Trophoblast cell (in vitro differentiated cells and primary cell): ENCODE data around the gene XYLB.
"Not testable (repeated sequence)": the region's sequence is repeated elsewhere in the genome, so short reads cannot be mapped to it uniquely, and the experiment has no call there.

Source experiments
- DNase-seq, 2 donors: peaks; one replicate each; pipeline ENCODE4 v3.0.0-alpha.2; 2016
- H2AFZ ChIP-seq: 2 replicates; pipeline ENCODE4 v1.6.1; 2013; ENCODE audit warnings: low read length, moderate library complexity, mild to moderate bottlenecking; ENCODE audit not compliant: insufficient read depth, poor library complexity
- H2AK5ac ChIP-seq: 2 replicates; pipeline ENCODE4 v1.6.1; 2013; ENCODE audit warnings: mild to moderate bottlenecking, low read length
- H2BK120ac ChIP-seq: 2 replicates; pipeline ENCODE4 v1.6.1; 2013; ENCODE audit warnings: low read length, mild to moderate bottlenecking, moderate library complexity; ENCODE audit not compliant: insufficient read depth, poor library complexity
- H2BK12ac ChIP-seq: 2 replicates; pipeline ENCODE4 v1.6.1; 2013; ENCODE audit warnings: mild to moderate bottlenecking, low read length, moderate library complexity
- H2BK5ac ChIP-seq: 2 replicates; pipeline ENCODE4 v1.6.1; 2013; ENCODE audit warnings: low read length, low read depth, moderate library complexity, mild to moderate bottlenecking; ENCODE audit not compliant: poor library complexity
- H3K14ac ChIP-seq: 2 replicates; pipeline ENCODE4 v1.6.1; 2013; ENCODE audit warnings: mild to moderate bottlenecking, low read length
- H3K18ac ChIP-seq: 2 replicates; pipeline ENCODE4 v1.6.1; 2013; ENCODE audit warnings: mild to moderate bottlenecking, low read length
- H3K23ac ChIP-seq: 2 replicates; pipeline ENCODE4 v1.6.1; 2013; ENCODE audit warnings: low read length
- H3K27ac ChIP-seq: 2 replicates; pipeline ENCODE4 v1.5.1; 2013; ENCODE audit warnings: low read depth, mild to moderate bottlenecking, inconsistent platforms, low read length, moderate library complexity
- H3K27me3 ChIP-seq: 2 replicates; pipeline ENCODE4 v1.6.1; 2013; ENCODE audit warnings: inconsistent platforms, mild to moderate bottlenecking, low read length, moderate library complexity; ENCODE audit not compliant: insufficient read depth
- H3K36me3 ChIP-seq, 2 experiments: 1 replicate in 1 of 2; 2 replicates in 1 of 2; pipeline ENCODE4 v1.6.1; 2013; ENCODE audit warnings: low read length in 2 of 2, mild to moderate bottlenecking in 2 of 2, moderate library complexity in 1 of 2; ENCODE audit not compliant: insufficient read depth in 2 of 2, control insufficient read depth in 1 of 2
- H3K4ac ChIP-seq: 2 replicates; pipeline ENCODE4 v1.6.1; 2013; ENCODE audit warnings: low read depth, mild to moderate bottlenecking, low read length, moderate library complexity
- H3K4me1 ChIP-seq, 2 experiments: 1 replicate in 1 of 2; 2 replicates in 1 of 2; pipeline ENCODE4 v1.6.1; 2013; ENCODE audit warnings: low read length in 2 of 2, mild to moderate bottlenecking in 2 of 2, moderate library complexity in 1 of 2; ENCODE audit not compliant: insufficient read depth in 2 of 2, control insufficient read depth in 1 of 2
- H3K4me2 ChIP-seq: 2 replicates; pipeline ENCODE4 v1.6.1; 2013; ENCODE audit warnings: inconsistent platforms, mild to moderate bottlenecking, low read length, moderate library complexity
- H3K4me3 ChIP-seq: 2 replicates; pipeline ENCODE4 v1.5.1; 2013; ENCODE audit warnings: mild to moderate bottlenecking, low read depth, low read length, inconsistent platforms
- H3K79me1 ChIP-seq: one replicate; pipeline ENCODE4 v1.6.1; 2013; ENCODE audit warnings: low read length
- H3K79me2 ChIP-seq: 2 replicates; pipeline ENCODE4 v1.6.1; 2013; ENCODE audit warnings: low read length, mild to moderate bottlenecking; ENCODE audit not compliant: control insufficient read depth, insufficient read depth, poor library complexity
- H3K9ac ChIP-seq: 2 replicates; pipeline ENCODE4 v1.6.1; 2013; ENCODE audit warnings: mild to moderate bottlenecking, low read length
- H3K9me3 ChIP-seq: 2 replicates; pipeline ENCODE4 v1.6.1; 2013; ENCODE audit warnings: low read depth, mild to moderate bottlenecking, control low read depth, inconsistent platforms, low read length; ENCODE audit not compliant: insufficient read depth
- H4K12ac ChIP-seq: 2 replicates; pipeline ENCODE4 v1.6.1; 2013; ENCODE audit warnings: low read depth, mild to moderate bottlenecking, low read length, moderate library complexity
- H4K8ac ChIP-seq: 2 replicates; pipeline ENCODE4 v1.6.1; 2013; ENCODE audit warnings: low read depth, mild to moderate bottlenecking, low read length, moderate library complexity
- H4K91ac ChIP-seq: one replicate; pipeline ENCODE4 v1.6.1; 2013; ENCODE audit warnings: low read depth, mild to moderate bottlenecking, low read length, moderate library complexity
- WGBS: extraction: QIAGEN DNeasy Blood & Tissue Kit; methylation state at CpG from one replicate; pipeline ENCODE4 v1.1.7; 2013; ENCODE audit warnings: missing lambda C conversion rate; ENCODE audit not compliant: insufficient read length, insufficient coverage; ENCODE audit errors: extremely low coverage; 5-methylcytosine and 5-hydroxymethylcytosine counted together

XYLB gene

DNA sequence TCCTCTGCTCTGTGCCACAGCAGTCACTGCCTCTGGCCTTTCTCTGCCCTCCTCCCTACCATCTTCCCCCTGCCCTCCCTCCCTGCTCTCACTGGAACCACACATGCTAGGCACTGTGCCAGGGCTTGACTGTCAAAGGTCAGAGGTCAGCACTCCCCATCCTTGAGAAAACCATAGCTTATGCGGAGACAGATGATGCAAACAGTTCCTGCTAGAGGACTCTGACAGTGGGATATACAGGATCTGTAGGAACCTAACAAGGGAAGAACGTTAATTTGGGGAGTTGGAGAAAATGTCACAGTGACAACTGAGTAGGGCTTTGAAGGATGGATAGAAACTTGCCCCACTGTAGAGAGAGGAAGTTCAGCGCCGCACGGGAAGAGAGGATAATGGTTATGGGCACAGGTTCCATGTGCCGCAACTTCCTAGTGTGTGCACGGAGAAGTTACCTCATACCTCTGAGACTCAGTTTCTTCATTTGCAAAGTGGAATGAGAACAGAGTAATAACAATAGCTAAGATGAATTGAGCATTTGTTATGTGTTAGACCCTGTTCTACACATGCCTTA is 29.3 kb upstream of the XYLB start:
- Histone ChIP-seq H3K18ac (no peak overlapping the region), H4K8ac (no peak overlapping the region), H3K4ac (no peak overlapping the region), H3K23ac (no peak overlapping the region), H3K36me3 (no peaks in the 10 kb centered on the region), H3K27ac (no peak overlapping the region), H3K4me3 (no peak overlapping the region), H3K9ac (no peak overlapping the region), H2AFZ (no peak overlapping the region), H3K14ac (no peak overlapping the region), H3K79me2 (no peaks in the 10 kb centered on the region), H3K79me1 (no peaks in the 10 kb centered on the region), H2BK5ac (no peak overlapping the region), H3K4me1 (peaks cover 0 to 6% of the 10 kb centered on the region in 2 experiments), H2BK120ac (no peak overlapping the region), H4K91ac (no peak overlapping the region), H2AK5ac (no peak overlapping the region), H3K9me3 (peaks cover 4% of the 10 kb centered on the region), H3K27me3 (no peaks in the 10 kb centered on the region), H4K12ac (no peak overlapping the region), H2BK12ac (no peak overlapping the region), H3K4me2 (no peak overlapping the region)
- no CpG with 5 or more reads among the region's 7 CpGs for WGBS
- no peak for DNase-seq

DNA sequence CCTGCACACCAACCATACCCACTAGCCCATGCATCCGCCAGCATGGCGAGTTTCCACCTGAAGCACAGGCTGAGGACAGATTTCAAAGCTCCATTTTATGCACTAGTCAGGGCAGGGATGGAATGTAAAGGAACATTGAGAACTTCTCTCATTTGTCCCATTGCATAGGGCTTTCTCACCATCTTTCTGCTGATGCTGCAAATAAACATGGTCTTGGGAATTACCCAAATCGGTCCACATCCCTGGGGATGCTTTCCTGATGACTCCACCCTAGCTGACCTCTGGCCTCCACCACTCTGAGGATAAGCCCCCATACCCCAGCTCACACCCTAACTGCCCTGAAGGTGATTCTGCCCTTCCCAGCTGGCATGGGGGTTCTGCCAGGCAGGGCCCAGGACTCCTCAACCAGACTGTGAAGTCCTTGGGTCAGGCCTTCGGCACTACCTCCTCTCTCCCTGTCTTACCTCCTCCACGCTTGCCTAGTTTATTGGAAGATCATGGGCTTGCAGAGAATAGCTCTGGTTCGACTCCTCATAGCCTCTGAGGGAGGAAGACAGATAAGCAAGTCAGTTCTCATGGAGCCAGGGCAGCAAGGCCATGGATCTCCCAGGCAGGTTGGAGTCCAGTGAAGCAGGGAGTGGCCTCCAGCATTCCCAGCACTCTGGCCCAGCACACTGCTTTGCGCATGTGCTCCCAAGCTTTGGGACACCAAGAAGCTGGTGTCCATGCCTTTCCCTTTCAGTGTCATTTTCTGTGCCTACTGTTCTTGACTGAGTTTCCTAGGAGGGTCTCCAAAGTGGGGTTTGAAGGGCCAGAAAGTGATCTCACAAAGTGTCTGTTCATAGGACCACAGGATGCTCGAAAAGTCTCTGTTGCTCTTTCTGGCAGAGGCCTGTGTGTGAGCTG is 27.6 kb upstream of the XYLB start:
- Histone ChIP-seq H3K9me3 (peaks cover 4% of the 10 kb centered on the region), H4K91ac (no peak overlapping the region), H2AK5ac (no peak overlapping the region), H3K4me2 (no peak overlapping the region), H4K8ac (no peak overlapping the region), H3K4ac (no peak overlapping the region), H3K18ac (no peak overlapping the region), H3K23ac (no peak overlapping the region), H3K36me3 (no peaks in the 10 kb centered on the region), H3K4me3 (no peak overlapping the region), H4K12ac (no peak overlapping the region), H3K9ac (no peak overlapping the region), H3K4me1 (peaks cover 0 to 5% of the 10 kb centered on the region in 2 experiments), H3K79me1 (no peaks in the 10 kb centered on the region), H3K27ac (no peak overlapping the region), H2BK5ac (no peak overlapping the region), H3K79me2 (no peaks in the 10 kb centered on the region), H2BK12ac (no peak overlapping the region), H3K14ac (no peak overlapping the region), H3K27me3 (no peaks in the 10 kb centered on the region), H2AFZ (no peak overlapping the region), H2BK120ac (no peak overlapping the region)
- DNase-seq: no peak
- WGBS: no CpG with 5 or more reads among the region's 8 CpGs

DNA sequence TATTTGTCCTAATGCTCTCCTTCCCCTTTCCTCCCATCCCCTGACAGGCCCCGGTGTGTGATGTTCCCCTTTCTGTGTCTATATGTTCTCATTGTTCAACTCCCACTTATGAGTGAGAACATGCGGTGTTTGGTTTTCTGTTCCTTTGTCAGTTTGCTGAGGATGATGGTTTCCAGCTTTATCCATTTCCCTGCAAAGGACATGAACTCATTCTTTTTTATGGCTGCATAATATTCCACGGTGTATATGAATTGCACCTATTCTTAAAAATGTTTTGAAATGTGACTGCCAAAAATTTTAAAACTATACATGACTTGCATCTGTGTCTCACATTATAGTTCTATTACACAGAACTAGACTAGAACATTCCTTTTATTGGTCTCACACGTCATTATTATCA is 25.9 kb upstream of the XYLB start:
- not testable (repeated sequence) for H2AFZ ChIP-seq, H2BK120ac ChIP-seq, H3K14ac ChIP-seq, H2AK5ac ChIP-seq, H3K4me1 ChIP-seq, H4K12ac ChIP-seq, H3K23ac ChIP-seq, H3K18ac ChIP-seq, H4K8ac ChIP-seq, H3K9me3 ChIP-seq, H2BK5ac ChIP-seq, H3K9ac ChIP-seq, H3K4ac ChIP-seq, H3K4me2 ChIP-seq, DNase-seq, H3K79me1 ChIP-seq, H3K36me3 ChIP-seq, H3K27ac ChIP-seq, H2BK12ac ChIP-seq, H4K91ac ChIP-seq, H3K27me3 ChIP-seq, H3K4me3 ChIP-seq, H3K79me2 ChIP-seq
- whole genome bisulfite sequencing: no CpG with 5 or more reads among the region's 4 CpGs

DNA sequence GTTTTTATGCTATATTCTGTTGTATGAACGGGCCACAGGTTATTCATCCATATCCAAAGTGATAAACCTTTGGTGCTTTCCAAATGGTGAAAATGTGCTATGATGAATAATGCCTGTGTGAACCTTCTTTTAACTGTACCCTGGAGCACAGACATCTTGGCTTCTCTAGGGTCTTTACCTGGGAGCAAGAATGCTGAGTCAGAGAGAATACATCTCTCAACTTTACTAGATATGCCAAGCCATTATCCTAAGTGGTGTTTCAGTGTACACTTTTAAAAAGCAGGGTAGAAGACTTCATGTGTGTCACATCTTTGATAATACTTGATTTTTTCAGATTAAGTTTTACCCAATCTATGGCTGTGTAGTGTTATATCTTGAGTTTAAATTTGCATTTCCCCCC is 23.5 kb upstream of the XYLB start:
- no peak overlapping the region for H4K91ac ChIP-seq
- H3K18ac ChIP-seq: no peak overlapping the region
- no CpG with 5 or more reads among the region's 1 CpG for WGBS

More for the DNA sequence above, 23.5 kb upstream of the XYLB start:
- H4K8ac ChIP-seq: no peak overlapping the region
- H3K27ac ChIP-seq: no peak overlapping the region
- H3K9ac ChIP-seq: no peak overlapping the region
- H3K27me3 ChIP-seq: no peaks in the 10 kb centered on the region
- DNase-seq: no peak
- H3K4me1 ChIP-seq: no peaks in the 10 kb centered on the region
- no peak overlapping the region for H2BK5ac ChIP-seq
- no peaks in the 10 kb centered on the region for H3K79me1 ChIP-seq
- no peak overlapping the region for H3K4ac ChIP-seq
- no peak overlapping the region for H2BK12ac ChIP-seq
- H3K14ac ChIP-seq: no peak overlapping the region
- H3K9me3 ChIP-seq: peaks cover 7% of the 10 kb centered on the region
- H4K12ac ChIP-seq: no peak overlapping the region
- no peak overlapping the region for H2AK5ac ChIP-seq
- H3K79me2 ChIP-seq: no peaks in the 10 kb centered on the region
- H2AFZ ChIP-seq: no peak overlapping the region
- no peak overlapping the region for H3K4me3 ChIP-seq
- no peak overlapping the region for H3K4me2 ChIP-seq
- H2BK120ac ChIP-seq: no peak overlapping the region
- H3K23ac ChIP-seq: no peak overlapping the region
- no peaks in the 10 kb centered on the region for H3K36me3 ChIP-seq
